ENCODE measurements around the gene NFIB.

The NFIB gene

DNA sequence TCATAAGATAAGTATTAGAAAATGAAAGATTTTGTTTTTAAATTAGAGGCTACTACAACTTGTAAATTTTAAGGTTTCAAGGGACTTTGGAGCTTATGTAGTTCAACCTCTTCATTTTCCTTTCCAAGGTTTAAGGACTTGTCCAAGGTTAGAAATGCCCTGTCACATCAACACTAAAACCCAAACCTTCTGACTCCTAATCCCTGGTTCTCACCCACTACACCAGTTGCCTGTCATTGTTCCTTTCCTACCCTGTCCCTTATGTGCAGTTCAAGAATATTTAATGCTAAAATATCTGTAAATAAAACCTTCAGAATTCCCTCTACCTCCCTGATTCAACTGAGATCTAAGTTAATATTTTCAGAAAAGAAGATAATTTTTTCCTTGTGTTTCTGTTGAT, 206.4 kb downstream of the NFIB start:
- DNase-seq (ENCODE audit: low read depth in 3 of 3) = no peak

DNA sequence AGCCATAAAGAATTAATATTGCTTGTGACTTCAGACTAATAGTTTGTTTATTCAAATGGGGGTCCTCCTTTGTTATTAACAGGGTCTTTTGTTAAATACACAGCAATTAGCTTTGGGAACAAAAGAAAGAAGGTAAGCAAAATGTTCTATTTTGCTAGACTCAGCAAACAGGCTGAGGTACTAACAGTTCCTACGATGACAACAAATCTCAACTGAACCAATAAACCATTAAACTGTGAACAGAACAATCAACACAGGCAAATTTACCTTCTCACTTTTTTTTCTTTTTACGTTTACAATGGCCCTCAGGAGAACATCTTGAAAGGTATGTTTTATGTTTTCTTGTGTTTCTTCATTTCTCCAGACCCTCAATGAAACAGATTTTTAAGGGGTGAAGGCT, 207.2 kb downstream of the NFIB start:
- no peak for DNase-seq (ENCODE audit: low read depth in 3 of 3)

DNA sequence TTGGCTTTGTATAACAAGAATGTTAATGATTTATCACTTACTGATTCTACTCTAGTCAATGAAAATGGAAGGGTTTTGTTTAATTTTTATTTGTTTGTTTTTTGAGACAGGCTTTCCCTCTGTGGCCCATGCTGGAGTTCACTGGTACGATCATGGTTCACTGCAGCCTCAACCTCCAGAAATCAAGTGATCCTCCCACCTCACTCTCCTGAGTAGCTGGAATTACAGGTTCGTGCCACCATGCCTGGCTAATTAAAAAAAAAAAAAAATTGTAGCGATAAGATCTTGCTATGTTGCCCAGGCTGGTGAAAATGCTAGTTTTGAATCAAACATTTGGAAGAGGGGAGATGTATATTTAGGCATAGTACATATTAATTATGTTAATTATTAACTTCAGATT, 209.4 kb downstream of the NFIB start:
- no peak for DNase-seq (ENCODE audit: low read depth in 3 of 3)

DNA sequence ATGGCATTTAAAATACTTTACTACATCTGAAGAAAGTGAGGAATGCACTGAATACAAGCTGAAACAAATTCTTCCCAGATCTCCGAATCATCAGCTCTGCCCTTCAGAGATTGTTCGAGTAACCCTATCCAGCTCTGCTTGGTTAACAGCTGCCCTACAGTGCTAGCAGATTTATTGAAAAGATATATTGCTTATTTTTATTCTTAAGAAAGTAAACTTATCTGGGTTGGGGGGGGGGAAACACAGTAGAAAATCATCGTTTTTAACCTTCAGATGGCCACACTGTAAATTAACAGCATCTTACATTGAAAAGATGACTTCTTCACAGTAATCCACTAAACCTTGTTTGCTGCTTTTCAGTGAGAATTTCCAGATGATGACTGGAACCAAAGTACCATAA, 210.8 kb downstream of the NFIB start:
- no peak for DNase-seq (ENCODE audit: low read depth in 3 of 3)

DNA sequence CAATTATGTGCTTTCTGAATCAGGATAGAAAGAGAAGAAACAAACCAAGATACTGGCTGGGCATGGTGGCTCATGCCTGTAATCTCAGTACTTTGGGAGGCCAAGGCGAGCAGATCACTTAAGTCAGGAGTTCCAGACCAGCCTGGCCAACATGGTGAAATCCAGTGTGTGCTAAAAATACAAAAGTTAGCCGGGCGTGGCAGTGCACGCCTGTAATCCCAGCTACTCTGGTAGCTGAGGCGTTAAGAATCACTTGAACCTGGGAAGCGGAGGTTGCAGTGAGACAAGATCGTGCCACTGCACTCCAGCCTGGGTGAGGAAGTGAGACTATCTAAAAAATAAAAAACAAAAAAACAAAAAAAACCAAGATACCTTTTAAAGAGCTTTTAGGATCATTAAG, 214.2 kb downstream of the NFIB start:
- DNase-seq (ENCODE audit: low read depth in 3 of 3) = no peak

DNA sequence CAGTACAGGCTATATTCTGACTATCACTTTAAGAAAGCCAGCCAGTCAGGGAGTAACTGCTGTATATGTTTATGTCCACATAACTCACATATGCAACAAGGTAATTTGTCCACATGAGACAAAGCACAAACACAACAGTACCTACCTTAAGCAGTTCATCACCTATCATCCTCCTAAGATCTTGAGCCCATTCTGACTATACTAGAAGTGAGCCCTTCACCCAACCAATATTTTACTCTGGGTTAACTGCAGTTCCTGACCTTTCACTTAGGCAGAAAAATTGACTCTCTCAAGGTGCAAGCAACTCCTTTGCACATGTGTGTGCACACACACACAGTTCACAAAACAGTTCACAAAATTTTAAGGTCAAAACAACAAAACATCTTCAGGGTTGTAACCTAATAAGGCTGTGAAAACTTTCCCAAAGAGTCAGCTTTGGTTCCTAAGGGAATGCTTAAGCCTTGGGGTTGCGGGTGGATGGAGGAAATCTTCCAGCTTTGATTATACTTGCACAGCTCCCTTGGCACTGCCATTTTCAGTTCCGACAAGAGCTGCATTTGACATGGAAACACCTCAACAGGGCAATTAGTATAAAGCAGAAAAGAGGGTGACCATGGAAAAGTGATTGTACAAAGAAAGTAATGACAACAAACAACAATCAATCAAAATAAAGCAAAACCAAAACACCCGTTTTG, 215.3 kb downstream of the NFIB start:
- no peak for DNase-seq (ENCODE audit: low read depth in 3 of 3)

DNA sequence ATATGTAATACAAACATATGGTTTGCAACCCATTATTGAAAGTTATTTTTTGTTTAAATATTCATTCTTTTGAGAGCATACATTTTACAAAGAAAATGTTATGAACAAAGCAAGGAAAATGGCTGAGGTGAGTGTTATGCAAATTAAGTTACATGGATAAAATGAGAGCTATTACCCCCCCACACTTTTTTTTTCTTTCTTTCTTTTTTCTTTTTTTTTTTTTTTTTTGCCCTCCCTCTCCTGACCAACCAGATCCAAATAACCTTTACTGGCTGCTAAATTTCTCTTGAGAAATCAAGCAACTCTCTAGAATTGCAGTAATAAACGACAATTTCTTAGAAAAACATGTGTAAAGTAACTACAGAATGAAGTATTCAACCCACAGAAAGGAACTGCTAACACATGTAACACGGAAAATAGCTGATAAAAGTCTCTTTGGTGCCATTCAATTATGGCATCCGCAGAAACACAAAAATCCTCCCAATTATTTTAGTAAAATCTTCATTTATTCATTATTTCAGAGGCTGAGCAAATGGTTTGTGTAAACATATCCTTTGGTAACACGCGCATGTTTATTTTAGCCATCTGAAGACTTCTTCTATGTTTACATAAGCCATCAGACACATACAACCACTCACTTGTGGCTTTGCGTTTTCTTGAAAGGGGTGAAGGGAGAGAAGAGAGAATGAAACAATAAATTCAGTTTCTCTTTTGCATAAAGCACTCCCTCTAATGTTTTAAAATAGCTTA, 216.1 kb downstream of the NFIB start:
- no peak for DNase-seq (ENCODE audit: low read depth in 3 of 3)

DNA sequence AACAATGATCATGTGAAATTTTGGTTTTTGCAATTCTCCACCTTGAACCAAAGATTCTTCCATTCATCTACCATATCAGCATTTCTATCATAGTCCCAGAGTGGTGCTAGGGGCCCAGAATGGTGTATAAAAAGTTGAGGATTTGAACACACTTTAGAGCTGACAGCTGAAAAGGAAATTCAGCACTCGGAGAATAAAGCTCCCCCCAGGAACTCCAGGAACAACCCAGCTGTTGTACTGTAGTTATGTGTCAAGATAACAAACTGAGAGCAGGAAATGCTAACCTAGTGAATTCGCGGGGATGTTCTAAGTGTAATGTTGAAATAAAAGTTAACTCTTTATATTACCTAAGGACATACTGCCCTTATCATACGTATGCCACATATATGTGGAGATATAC, 216.7 kb downstream of the NFIB start:
- DNase-seq (ENCODE audit: low read depth in 3 of 3) = no peak

DNA sequence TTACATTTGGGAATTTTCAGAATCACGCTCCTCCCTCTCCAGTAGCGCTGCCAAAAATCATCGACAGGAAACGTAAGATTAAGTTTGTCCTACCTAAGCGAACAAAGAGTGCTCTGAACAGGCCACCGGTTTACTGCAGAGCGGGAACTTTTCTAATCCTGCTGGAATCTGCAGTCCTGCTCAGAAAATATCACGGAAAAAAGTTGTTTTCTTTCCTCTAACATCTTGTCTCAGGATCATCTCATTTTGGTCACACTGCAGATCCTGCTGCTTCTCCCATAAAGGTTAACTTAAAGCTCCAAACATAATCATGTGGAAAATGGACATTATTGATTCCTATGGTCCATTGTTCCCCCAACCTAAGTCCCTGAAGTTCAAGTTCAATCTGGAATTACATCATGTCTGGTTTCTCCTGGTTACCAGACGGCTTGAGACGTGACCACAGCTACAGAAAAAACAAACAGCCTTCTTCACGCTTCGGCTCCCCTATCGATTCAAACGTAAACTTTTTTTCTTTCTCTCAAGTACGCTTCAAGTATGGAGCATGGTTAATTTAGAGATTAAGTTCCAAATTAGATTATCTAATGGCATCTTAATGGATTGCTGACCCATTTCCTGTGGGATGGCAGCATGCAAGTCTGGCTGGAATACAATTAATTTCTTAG, 217.6 kb downstream of the NFIB start:
- no peak for DNase-seq (ENCODE audit: low read depth in 3 of 3)

DNA sequence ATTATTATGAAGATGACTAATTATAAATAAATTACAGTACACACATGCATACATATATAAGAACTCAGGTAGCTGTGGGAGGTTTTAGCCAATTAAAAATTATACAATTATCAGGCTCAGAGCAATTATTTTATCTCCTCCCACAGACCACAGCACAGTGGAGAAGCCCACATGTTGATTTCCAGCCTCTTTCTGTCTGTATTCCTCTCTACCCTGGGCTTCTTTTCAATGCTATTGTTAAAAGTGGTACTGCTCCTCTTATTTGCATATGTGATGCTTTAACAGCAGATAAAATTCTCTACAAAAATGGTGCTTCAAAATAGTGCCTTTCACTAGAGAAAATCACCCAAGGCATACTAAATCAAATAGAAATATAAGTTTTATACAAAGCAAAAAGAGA, 218.7 kb downstream of the NFIB start:
- DNase-seq (ENCODE audit: low read depth in 3 of 3) = no peak

DNA sequence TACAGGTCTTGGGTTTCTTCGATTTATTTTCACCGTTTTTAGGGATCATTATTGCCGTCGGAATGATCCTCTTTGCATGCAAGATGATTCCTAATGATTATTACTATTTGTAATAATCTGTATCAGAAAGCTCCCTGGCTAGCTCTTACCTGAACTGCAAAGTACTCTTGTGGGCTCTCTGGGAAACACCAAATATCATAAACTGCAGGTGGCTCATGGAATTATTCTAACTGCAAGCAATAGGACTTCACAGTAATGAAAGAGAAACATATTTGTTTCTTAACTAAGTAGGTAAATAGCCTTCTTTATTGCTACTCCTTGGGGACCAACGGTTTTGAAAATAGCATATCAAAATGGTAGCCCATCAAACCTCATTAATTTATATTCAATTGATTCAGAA, 219.4 kb downstream of the NFIB start:
- no peak for DNase-seq (ENCODE audit: low read depth in 3 of 3)

DNA sequence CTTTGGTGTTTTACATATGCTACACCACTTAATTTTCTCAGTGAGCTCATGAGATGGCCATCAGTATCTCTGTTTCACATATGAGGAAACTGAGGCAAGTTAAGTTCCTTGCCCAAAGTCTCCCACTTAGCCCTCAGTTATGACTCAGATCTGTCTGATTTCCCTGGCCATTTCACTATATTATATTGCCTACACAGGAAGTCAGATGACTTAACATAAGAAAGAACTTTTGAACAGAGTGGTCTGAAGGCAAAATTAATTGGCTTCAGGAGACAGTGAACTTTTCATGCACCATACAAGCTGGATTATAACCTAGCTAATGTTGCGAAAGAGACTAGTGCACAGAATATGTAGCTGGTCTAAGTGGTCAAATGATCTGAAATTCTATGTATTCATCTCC, 221.6 kb downstream of the NFIB start:
- no peak for DNase-seq (ENCODE audit: low read depth in 3 of 3)

DNA sequence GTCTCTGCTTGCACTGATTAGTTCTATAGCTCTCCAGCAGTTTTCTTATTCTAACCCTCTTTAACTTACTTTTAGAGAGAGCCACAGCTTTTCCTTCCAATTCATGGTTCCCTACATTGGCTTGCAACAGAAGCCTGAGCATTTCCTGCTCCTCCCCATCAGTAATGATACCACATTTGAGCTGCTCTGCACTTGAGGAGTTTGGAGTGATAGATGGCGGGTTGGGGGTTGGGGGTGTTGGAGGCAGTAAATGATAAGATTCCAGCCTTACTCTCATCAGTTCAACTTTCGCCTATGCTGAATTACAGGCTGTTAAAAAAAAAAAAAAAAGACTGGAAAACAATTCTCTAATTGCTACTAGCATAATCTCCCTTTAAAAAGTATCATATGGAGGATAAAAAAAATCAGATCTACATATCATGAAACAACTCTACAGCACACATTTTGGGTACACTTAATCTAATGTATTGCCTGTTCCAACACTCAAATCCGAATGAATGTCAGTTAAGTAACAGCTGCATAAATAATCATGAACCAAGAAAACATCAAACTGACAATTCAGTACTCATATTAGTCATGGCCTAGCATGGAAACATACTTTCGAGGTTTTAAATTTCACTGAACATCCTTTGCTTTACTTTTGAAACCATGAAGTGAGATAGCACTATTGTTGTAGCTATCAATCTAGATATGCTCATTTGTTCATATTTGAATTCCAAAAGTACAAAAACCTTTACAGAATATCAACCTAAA, 224.7 kb downstream of the NFIB start:
- no peak for DNase-seq (ENCODE audit: low read depth in 3 of 3)

DNA sequence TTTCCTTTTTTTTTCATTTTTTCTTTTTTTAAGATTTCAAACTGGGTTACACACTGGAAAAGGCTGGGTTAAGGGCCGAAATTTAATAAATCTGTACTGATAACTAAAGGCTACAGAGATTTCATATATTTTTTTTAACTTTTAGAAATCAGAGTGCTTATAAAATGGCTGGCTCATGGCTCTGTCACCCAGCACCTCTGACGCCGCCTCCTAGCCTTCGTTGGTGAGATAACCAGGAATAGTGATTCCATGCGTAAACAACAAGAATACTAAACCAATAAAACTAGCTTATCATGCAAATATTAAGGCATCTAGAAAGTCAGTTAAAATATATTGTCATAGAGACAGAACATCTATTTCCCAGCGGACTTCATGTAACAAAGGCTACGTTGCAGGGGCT, 226.4 kb downstream of the NFIB start:
- DNase-seq (ENCODE audit: low read depth in 3 of 3) = no peak

DNA sequence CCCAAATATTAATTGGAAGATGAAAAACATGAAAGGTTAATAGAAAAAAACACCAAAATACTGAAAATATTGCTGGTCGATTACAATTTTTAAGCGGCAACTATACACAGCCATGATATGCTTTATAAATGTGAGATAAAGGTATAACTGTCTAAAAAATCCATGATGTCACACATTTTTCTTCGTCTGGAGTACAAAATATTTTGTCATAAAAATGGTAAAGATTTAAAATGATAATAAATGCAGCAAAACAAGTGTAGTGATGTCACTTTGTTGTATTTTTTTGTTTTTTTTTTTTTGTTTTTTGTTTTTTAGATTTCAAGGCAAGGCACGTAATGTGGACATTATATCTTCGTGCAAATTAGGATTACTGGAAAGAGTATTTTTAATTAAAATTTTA, 227.4 kb downstream of the NFIB start:
- no peak for DNase-seq (ENCODE audit: low read depth in 3 of 3)

DNA sequence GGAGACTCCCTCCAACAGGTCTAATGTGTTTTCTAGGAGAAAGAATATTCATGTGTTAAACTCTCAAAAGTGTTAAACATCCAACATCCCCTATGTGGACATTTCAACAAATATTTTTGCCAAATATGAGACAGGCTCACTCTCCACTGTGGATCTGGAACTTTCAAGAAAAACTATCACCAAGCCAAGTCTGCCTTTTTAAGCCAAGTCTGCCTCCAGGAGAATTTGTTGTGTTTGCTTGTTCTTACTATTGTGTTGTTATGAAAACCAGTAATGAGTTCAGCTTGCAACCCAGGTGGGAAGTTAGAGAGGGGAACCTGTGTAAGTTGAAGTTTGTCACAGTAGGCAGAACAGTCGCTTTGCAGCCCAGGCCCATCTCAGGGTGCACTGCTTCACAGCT, 228.1 kb downstream of the NFIB start:
- no peak for DNase-seq (ENCODE audit: low read depth in 3 of 3)

DNA sequence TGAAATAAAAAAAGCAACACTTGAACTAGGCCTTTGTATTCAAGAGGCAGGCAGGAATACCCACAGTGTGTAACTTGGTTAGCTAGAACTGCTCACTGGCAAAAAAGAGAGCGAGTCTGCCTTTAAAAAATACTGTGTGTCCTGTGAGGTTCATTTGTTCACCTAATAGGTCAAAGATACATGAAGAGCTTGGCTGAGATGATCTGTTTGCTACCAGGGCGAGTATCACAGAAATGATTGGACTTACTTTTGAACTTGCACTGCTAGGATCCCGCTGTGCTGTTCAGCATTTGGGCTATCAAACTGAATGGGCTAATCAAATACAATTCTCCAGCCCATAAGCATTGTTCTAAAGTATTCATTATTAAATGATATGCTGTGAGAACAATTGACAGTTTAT, 229.1 kb downstream of the NFIB start:
- DNase-seq (ENCODE audit: low read depth in 3 of 3) = no peak

DNA sequence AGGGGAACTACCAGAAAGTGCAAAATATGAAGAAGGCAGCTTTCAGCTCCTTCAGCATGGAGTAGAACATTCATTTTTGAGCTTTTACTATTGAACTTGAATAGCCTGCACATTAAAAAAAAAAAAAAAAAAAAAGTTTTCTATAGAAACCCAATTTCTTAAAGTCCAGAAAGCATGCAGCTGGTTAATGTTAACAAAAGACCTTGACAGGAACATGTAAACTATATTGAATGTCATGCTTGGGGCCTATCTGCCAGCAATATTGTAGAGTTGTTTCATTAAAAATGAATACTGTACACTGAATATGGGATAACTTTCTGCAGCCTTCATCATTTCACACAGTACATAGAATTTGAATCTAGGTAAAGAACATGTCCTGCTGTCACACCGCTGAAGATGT, 230.6 kb downstream of the NFIB start:
- no peak for DNase-seq (ENCODE audit: low read depth in 3 of 3)

DNA sequence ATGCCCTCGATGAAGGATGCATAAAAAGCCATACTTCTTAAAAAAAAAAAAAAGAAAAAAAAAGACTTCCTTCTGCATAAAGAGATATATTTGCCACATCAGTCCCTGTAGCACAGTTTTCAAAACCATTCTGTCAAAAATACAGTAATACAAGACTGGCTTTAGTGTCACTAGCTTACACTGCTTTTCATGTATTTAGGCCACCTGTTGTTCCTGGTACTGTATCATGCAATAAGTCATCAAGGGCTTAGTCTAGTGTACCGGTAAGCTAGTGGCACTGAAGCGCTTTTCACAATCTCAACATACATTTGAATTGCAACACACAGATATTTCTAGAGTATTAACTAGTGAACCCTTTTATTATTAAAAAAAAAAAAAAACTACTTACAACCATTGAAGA, 231.2 kb downstream of the NFIB start:
- DNase-seq (ENCODE audit: low read depth in 3 of 3) = no peak

DNA sequence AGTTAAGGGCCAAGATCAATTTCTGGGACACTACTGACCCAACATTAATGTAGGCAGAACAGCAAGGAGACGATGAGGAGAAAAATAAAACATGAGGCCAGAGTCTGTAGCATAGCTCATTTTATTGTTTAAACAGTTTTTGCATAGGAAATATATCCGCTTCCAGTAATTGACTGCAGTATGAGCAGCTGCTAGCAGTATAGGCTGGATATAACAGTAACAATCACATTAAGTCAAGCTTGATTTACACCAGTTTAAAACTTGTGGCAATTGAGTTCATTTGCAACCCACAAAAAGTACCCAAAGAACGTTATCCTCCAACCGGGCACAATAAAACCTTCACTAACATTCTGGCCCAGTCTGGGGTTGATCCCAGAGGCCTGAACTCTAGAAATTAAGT, 232.2 kb downstream of the NFIB start:
- DNase-seq (ENCODE audit: low read depth in 3 of 3) = no peak

DNA sequence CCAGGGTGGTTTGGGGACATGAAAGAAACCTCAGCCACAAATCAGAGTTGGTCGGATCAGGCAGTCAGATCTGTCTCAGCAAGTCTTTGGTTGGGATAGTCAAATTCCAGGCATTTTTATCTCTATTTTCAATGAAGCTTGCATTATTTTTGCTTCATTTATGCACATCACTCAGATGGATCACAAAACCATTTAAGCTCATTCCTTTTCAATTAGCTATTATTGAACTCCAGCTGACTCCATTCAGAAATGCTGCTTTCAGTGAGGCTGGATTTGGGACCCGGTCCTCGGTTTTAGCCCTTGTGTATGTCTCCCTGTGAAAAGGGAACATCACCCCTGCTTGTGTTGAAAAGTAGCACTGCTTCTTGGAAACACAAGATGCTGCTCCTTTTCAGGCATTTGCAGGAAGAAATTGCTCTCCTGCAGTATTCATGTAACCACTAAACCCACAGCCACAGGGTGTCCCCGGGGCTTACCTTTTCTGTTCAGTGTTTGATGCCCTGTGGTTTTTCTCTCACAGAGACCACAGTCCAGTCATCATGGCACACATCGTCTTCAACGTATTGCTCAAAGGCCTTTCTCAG, 232.9 kb downstream of the NFIB start:
- DNase-seq (ENCODE audit: low read depth in 3 of 3) = no peak

DNA sequence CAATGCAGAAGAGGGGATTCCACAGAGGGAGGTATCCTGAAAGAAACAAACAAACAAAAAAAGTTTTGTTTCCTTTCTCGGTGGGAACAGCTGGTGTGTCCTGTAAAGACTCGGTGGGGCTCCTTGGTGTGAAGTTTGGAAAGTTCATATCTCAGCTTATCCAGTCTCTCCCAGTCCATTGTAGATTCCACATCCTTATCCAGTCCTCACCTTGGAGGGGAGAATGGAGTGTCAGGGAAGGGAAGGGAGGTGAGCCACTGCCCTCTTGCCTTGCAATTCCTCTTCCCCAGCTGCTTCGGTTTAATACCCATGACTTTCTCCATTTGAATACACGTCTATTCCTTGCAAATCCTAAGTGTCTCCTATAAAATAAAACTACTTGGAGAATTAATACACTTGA, 234.5 kb downstream of the NFIB start:
- DNase-seq (ENCODE audit: low read depth in 3 of 3) = no peak

All from stimulated activated CD4-positive, alpha-beta T cell treated with anti-CD3 and anti-CD28 coated beads, TNF-alpha, amount 100 ng/mL, for 4 hours (primary cell).